GM18867 (cell line): ENCODE data around the gene LMF1.
"Not testable (repeated sequence)": the region's sequence is repeated elsewhere in the genome, so short reads cannot be mapped to it uniquely, and the experiment has no call there.

Experiments
- ATAC-seq: cut with Tn5 transposase; IDR thresholded peaks from one replicate; pipeline ENCODE4 v1.9.1; 2021; ENCODE audit warnings: mild to moderate bottlenecking, moderate library complexity; ENCODE audit not compliant: unreplicated experiment

The LMF1 gene

GRCh38 chr16:952321-952720, 18.5 kb downstream of the LMF1 start:
- no peak for ATAC-seq

DNA sequence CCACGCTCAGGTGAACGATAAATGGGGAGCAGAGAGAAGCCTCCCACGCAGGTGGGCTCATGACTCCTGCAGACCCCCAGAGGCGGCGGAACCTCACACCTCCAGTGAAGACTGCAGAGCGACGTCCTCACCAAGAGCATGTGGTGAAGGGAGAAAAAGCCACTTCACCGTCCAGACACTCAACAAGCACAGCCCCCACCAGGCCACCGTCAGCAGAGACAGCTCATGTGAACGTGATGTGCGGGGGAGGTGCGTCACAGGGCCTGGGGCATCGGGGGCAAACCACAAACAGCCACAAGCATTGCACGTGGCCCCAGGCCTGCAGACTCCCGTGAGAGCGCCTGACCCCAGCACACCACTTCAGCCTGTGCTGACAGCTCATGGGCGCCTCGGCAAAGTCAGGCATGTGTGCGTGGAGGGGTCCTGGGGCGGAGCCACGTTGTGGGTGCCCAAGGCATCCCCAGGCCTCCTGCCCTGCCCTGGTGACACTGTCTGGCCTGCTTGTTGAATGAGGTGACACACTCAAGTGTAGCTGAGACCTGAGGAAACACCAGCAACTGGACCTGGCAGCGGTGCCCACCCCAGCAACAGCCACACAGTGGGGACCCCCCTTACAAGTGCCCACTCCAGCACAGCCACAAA, 19.0 kb downstream of the LMF1 start:
- no peak for ATAC-seq

- ATAC-seq: not testable (repeated sequence)
These were observed 19.8 kb downstream of the LMF1 start for GRCh38 chr16:950733-951573.

DNA sequence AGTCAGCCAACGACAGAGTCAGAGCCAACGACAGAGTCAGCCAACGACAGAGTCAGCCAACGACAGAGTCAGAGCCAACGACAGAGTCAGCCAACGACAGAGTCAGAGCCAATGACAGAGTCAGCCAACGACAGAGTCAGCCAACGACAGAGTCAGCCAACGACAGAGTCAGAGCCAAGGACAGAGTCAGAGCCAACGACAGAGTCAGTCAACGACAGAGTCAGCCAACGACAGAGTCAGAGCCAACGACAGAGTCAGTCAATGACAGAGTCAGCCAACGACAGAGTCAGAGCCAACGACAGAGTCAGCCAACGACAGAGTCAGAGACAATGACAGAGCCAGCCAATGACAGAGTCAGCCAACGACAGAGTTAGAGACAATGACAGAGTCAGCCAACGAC, 22.0 kb downstream of the LMF1 start:
- ATAC-seq: not testable (repeated sequence)

DNA sequence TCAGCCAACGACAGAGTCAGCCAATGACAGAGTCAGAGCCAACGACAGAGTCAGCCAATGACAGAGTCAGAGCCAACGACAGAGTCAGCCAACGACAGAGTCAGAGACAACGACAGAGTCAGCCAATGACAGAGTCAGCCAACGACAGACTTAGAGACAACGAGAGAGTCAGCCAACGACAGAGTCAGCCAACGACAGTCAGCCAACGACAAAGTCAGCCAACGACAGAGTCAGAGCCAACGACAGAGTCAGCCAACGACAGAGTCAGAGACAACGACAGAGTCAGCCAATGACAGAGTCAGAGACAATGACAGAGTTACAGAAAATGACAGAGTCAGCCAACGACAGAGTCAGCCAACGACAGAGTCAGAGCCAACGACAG, 22.9 kb downstream of the LMF1 start:
- ATAC-seq: not testable (repeated sequence)

DNA sequence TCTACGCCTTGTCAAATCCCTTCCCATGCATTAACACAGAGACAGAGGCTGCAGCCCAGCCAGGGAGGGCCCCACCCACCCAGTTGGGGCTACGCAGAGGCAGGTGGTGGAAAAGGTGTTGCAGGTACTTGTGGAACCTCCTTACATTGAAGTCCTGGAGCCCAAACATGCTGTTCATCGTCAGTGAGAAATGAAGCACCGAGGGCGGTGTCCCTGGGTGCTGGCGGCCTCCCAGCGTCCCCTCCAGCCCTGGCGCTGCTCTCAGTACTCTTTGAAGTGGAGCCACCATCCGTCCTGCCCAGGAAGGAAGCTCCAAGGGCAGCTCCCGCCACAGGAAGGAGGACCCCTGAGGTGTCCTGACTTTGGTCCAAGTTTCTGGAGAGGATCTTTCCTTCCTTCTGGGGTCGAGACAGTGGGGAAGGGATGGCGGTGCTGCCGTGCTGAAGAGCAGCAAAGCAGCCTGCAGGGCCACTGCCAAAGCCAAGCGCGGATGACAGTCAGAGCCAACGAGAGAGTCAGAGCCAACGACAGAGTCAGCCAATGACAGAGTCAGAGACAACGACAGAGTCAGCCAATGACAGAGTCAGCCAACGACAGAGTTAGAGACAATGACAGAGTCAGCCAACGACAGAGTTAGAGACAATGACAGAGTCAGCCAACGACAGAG, 23.4 kb downstream of the LMF1 start:
- no peak for ATAC-seq

DNA sequence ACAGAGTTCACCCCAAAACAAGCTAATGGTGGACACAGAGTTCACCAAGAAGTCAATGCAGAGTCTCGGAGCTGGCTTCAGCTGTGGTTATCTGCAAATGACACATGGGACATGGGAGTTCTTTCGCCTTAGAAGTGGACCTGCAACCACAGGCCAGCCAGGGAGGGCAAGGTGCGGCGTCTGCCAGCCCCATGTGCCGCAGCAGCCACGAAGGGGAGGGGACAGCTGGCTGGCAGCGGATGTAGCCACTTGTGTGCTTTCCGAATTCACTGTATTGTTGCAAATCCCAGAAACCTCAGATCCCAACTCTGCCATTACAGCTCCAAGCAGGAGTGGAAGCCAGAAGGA, 24.8 kb downstream of the LMF1 start:
- no peak for ATAC-seq

GRCh38 chr16:945271-946047, 25.3 kb downstream of the LMF1 start:
- no peak for ATAC-seq

DNA sequence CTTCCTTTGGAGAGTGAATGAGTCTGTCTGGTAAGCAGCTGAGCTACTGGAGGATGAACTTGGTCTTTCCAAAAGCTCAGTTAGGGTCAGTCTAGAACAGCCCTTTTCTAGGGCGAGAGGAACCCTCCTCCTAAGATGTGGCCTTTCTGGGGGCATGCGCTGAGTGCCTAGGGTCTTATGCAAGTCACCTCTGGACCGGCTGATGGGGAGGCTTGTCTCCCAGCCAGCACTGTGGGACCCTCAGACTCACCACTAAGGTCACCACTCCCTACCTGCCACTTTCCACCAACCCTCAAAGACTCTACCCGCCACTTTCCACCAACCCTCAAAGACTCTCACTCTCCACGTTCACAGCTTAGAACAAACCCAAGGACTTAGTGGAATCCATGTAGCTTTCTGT, 26.8 kb downstream of the LMF1 start:
- ATAC-seq: no peak

DNA sequence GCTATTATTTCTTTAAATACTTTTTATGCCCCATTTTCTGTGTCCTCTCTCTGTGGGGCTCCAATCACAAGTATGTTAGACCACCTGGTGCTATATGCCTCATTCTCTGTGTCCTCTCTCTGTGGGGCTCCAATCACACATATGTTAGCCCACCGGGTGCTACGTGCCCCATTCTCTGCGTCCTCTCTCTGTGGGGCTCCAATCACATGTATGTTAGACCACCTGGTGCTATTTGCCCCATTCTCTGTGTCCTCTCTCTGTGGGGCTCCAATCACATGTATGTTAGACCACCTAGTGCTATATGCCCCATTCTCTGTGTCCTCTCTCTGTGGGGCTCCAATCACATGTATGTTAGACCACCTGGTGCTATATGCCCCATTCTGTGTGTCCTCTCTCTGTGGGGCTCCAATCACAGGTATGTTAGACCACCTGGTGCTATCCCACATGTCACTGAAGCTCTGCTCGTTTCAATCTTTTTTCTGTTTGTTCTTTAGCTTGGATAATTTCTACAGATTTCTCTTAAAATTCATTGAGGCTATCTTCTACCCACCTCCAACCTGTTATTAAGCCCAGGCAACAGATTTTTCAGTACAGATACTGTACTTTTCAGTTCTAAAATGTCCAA, 28.2 kb downstream of the LMF1 start:
- ATAC-seq: no peak

GRCh38 chr16:939941-940340, 30.8 kb downstream of the LMF1 start:
- ATAC-seq: no peak

- ATAC-seq: no peak
These were observed 31.5 kb downstream of the LMF1 start for GRCh38 chr16:939311-939710.

- ATAC-seq: no peak
These were observed 32.0 kb downstream of the LMF1 start for GRCh38 chr16:938752-939151.

- no peak for ATAC-seq
These were observed 32.6 kb downstream of the LMF1 start for GRCh38 chr16:938136-938535.

DNA sequence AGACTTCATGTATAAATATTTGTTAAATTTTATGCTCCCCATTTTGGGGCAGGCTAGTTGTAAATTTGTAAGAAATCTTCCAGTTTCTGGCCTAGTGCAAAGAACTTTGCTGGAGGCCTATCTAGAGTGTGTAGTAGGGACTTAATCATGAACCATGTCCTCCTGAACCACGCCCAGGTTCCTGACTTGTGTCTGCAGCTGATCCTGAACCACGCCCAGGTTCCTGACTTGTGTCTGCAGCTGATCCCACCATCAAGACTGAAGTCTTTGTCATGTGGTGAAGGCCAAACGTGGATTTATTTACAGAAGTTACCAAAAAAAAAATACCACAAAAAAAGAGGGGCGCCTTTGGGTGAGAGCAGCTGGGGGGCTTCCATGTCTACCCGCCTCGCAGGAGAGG, 33.1 kb downstream of the LMF1 start:
- ATAC-seq: no peak

DNA sequence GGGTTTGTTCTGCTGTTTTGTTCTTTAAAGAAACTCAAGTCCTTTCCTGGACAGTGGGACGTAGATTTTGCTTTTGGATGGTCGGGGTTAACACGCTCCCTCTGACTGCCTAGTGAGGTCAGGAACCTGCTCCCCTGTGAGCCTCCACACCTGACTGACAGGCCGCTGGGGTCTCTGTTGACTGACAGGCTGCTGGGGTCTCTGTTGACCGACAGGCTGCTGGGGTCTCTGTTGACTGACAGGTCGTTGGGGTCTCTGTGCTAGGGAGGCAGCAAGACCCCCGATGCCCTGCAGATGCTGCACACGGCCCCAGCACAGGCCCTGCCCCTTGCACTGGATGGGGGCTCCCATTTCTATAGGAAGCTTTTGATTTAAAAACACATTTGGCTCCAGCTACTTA, 33.5 kb downstream of the LMF1 start:
- no peak for ATAC-seq

DNA sequence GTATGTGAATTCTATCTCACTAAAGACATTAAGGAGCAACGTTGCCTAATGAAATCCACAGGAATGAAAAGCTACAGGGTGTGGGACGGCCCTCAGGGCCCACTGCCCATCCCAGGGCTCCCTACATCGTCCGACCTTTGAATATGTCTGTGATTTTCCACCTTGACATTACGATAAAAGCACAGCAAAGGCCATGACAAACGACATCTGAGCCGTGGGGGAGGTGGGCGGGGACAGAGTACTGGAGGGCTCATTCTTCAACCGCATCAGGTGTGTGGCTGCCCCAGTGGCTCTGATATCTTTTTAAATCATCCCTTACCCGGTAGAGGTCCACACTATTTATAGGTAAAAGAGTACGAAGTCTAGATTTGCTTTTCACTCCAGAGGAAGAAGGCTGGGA, 35.1 kb downstream of the LMF1 start:
- ATAC-seq: no peak

- no peak for ATAC-seq
These were observed 36.6 kb downstream of the LMF1 start for GRCh38 chr16:934178-934577.

- ATAC-seq: no peak
These were observed 37.2 kb downstream of the LMF1 start for GRCh38 chr16:933581-933980.

DNA sequence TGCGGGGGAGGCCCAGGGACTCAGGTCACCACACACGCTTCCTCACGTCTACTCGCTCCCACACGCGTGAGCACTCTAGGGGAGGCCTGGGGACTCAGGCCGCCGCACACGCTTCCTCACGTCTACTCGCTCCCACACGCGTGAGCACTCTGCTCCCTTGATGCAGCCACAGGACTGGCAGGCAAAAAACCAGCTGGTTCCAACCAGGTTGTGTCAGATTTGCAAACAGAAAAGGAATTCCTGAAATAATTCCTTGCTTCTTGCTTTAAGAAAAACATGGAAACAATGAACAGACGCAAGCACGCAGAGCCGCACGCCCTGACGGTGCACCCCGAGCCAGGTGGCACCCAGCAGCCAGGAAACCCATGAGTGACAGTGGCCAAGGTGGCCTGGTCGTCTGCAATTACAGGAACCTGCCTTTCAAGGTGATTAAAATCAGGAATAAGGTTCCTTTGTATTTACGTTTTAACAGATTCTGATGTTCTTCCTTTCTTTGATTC, 37.9 kb downstream of the LMF1 start:
- no peak for ATAC-seq
